ENCODE data around the gene TCEAL3.
A peak's percentile ranks its signal among the peaks of the same experiment; 100 is the strongest.
"Not testable (repeated sequence)": the region's sequence is repeated elsewhere in the genome, so short reads cannot be mapped to it uniquely, and the experiment has no call there.

The TCEAL3 gene

DNA sequence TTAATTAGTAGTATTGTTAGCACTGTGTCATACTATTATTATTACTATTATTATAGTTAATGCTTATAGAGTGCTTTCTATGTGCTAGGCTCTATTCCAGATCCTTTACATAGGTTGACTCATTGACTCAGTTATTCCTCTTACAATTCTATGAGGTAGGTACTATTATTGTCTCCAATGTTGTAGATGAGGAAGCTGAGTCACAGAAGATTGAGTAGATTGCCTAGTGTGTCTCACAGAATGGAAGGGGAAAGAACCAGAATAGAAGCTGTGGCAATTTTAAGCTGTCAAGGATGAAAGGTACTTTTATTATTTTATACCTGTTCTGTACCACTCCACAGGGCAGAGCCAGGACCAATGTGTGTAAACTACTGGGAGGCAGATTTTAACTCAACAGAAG lies 19.1 kb downstream of the TCEAL3 start:
- no peak overlapping the region for H3K4me3 ChIP-seq (ENCODE audit: low read depth, low read length)
- no peaks in the 10 kb centered on the region for H3K36me3 ChIP-seq (ENCODE audit: control insufficient read depth, insufficient read depth, low read length)
- H3K9ac ChIP-seq (ENCODE audit: low read depth, low read length): no peak overlapping the region
- no peak overlapping the region for H3K27ac ChIP-seq (ENCODE audit: low read depth, low read length)
- peaks cover 18% of the 10 kb centered on the region for H3K4me1 ChIP-seq (ENCODE audit: control insufficient read depth, insufficient read depth, low read length)
- H3K27me3 ChIP-seq (ENCODE audit: control insufficient read depth, insufficient read depth, low read length): no peaks in the 10 kb centered on the region
- H3K9me3 ChIP-seq (ENCODE audit: control insufficient read depth, insufficient read depth, low read length): no peaks in the 10 kb centered on the region

DNA sequence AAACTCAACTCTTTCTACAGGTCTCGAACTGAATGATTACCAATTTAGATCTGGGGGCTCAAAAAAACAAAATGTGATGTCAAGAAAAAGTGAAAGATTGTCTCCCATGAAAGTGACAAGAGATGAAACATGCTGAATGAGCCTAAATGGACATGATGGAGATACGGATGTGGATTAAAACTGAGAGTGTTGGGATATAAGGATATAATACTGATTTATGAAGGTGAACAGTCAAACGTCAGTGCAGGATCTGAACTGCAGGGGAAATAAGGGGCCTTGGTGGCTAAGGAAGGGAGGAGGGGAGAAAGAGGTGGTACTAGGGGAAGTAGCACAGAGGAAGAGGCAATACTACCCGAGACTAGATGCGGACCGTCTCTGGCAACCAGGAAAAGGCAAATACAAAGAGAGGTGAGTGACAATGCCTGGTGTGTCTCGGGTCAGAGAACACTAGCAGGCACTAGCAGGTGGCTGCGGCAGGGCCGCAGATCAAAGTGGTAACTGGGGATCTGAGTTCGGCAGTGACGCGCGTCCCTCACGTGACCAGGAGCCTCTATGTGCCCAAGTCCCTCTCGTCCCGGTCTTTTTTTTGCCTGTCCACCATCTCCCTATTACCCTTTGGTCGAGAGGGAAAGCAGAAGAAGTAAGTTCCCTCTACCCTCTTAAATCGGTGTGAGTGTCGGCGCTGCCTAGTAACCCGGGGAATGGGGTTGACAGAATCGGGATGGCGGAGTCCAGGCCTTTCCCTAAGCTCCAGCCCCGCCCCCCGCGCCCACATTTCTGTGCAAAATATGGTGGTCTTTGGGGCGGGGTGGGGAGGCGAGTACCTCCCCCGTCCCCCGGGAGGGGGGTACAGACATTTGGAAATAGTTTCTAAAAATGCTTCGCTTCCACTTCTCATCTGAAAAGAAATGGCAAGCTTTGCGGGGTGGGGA lies 20.9 kb downstream of the TCEAL3 start, which contains the start of gene TCEAL1:
Gene TCEAL1 (plus strand): TSS at position 590 of the 932 bp plus-strand sequence. CDS start 942 bp downstream, outside the sequence.
- Histone ChIP-seq H3K9ac (ENCODE audit: low read depth, low read length) (peak within 1 kb of the TSS; percentile 47), H3K36me3 (ENCODE audit: control insufficient read depth, insufficient read depth, low read length) (no peaks in the 10 kb centered on the region), H3K9me3 (ENCODE audit: control insufficient read depth, insufficient read depth, low read length) (no peaks in the 10 kb centered on the region), H3K27me3 (ENCODE audit: control insufficient read depth, insufficient read depth, low read length) (no peaks in the 10 kb centered on the region), H3K27ac (ENCODE audit: low read depth, low read length) (peak within 1 kb of the TSS; percentile 79), H3K4me3 (ENCODE audit: low read depth, low read length) (peak within 1 kb of the TSS; percentile 72), H3K4me1 (ENCODE audit: control insufficient read depth, insufficient read depth, low read length) (peaks cover 18% of the 10 kb centered on the region)

DNA sequence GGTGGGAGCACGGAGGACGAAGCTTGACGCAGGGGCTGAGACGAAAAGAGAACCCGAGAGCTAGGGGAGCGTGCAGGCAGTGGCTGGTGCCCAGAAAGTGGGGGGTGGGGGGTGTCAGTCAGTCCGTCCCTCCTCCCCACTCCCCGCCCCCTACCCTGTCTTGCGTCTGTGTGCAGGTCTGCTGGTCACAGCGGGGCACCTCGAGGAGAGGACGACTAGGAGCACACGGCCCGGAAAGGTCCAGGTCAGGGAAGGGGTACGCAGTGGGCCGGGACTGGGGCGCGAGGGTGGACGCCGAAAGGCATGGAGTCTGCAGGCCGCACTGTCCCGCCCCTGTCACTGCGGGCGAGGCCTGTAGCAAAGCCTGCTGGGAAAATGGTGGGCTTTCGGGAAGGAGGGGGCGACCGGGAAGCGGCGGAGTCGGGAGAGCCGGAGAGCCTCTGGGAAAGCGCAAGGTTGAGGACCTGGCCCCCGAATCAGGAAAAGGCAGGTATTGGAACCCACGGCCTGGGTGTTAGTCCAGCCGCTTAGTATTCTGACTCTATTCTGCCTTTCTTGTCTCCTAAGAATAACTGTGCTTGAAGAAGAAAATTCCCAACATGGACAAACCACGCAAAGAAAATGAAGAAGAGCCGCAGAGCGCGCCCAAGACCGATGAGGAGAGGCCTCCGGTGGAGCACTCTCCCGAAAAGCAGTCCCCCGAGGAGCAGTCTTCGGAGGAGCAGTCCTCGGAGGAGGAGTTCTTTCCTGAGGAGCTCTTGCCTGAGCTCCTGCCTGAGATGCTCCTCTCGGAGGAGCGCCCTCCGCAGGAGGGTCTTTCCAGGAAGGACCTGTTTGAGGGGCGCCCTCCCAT lies 21.8 kb downstream of the TCEAL3 start:
- Histone ChIP-seq H3K4me3 (ENCODE audit: low read depth, low read length) (peak overlapping the region; percentile 72), H3K36me3 (ENCODE audit: control insufficient read depth, insufficient read depth, low read length) (no peaks in the 10 kb centered on the region), H3K27me3 (ENCODE audit: control insufficient read depth, insufficient read depth, low read length) (no peaks in the 10 kb centered on the region), H3K9me3 (ENCODE audit: control insufficient read depth, insufficient read depth, low read length) (no peaks in the 10 kb centered on the region), H3K9ac (ENCODE audit: low read depth, low read length) (peak overlapping the region; percentile 47), H3K27ac (ENCODE audit: low read depth, low read length) (peak overlapping the region; percentile 79), H3K4me1 (ENCODE audit: control insufficient read depth, insufficient read depth, low read length) (peaks cover 14% of the 10 kb centered on the region)

DNA sequence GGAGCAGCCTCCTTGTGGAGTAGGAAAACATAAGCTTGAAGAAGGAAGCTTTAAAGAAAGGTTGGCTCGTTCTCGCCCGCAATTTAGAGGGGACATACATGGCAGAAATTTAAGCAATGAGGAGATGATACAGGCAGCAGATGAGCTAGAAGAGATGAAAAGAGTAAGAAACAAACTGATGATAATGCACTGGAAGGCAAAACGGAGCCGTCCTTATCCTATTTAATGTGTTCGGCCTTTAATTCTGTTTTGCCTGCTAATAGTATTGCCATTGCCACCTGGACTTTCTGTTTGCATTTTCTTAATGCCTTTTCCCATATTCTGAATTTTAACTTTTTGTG lies 22.4 kb downstream of the TCEAL3 start:
- Histone ChIP-seq H3K4me3 (ENCODE audit: low read depth, low read length) (peak overlapping the region; percentile 72), H3K36me3 (ENCODE audit: control insufficient read depth, insufficient read depth, low read length) (no peaks in the 10 kb centered on the region), H3K4me1 (ENCODE audit: control insufficient read depth, insufficient read depth, low read length) (peaks cover 11% of the 10 kb centered on the region), H3K9ac (ENCODE audit: low read depth, low read length) (no peak overlapping the region), H3K27me3 (ENCODE audit: control insufficient read depth, insufficient read depth, low read length) (0 out of 2 replicates have a peak, but pooled peaks cover 4% of the 10 kb centered on the region), H3K9me3 (ENCODE audit: control insufficient read depth, insufficient read depth, low read length) (no peaks in the 10 kb centered on the region), H3K27ac (ENCODE audit: low read depth, low read length) (no peak overlapping the region)

DNA sequence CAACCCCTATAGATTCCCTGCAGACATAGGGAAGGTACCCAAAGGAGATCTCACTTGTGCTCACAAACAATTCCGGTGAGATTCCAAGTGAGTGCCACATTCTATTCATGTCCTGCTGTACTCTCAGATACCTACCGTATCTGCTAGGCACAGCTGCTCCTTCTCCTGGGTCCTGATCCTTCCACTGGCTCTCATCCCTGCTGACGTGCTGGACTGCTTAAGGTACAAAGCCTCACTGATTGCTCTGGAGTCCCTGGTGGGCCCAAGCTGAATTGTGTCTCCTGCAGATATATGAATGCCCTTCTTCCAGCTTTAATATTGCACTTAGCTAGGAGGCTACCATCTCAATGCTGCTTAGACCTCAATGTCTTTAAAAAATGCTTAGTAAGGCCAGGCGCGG lies 23.4 kb downstream of the TCEAL3 start:
- Histone ChIP-seq H3K4me1 (ENCODE audit: control insufficient read depth, insufficient read depth, low read length) (peaks cover 10% of the 10 kb centered on the region), H3K4me3 (ENCODE audit: low read depth, low read length) (no peak overlapping the region), H3K9ac (ENCODE audit: low read depth, low read length) (no peak overlapping the region), H3K27ac (ENCODE audit: low read depth, low read length) (no peak overlapping the region), H3K27me3 (ENCODE audit: control insufficient read depth, insufficient read depth, low read length) (0 out of 2 replicates have a peak, but pooled peaks cover 4% of the 10 kb centered on the region), H3K9me3 (ENCODE audit: control insufficient read depth, insufficient read depth, low read length) (no peaks in the 10 kb centered on the region), H3K36me3 (ENCODE audit: control insufficient read depth, insufficient read depth, low read length) (no peaks in the 10 kb centered on the region)

DNA sequence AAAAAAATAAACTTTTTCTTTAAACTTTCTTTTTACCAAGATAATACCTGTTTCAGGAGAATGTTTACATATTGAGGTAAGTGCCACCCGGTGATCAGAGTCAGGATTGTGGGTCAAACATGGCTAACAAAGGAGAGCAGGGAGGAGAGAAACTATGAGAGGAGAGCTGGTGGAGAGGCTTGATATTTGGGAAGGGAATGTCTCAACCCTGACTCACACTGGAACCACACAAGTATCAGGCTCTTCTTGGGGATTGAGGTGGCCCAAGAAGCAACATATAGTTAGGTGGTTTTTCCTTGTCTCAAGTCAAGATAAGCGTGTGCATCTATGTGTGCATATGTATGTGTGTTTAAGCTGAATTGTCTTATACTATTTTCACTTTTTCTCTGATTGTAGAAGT lies 27.7 kb downstream of the TCEAL3 start:
- Histone ChIP-seq H3K9me3 (ENCODE audit: control insufficient read depth, insufficient read depth, low read length) (no peaks in the 10 kb centered on the region), H3K4me1 (ENCODE audit: control insufficient read depth, insufficient read depth, low read length) (peaks cover 3% of the 10 kb centered on the region; the same call in 1 of the 2 replicates), H3K27ac (ENCODE audit: low read depth, low read length) (no peak overlapping the region), H3K9ac (ENCODE audit: low read depth, low read length) (no peak overlapping the region), H3K36me3 (ENCODE audit: control insufficient read depth, insufficient read depth, low read length) (no peaks in the 10 kb centered on the region), H3K27me3 (ENCODE audit: control insufficient read depth, insufficient read depth, low read length) (0 out of 2 replicates have a peak, but pooled peaks cover 4% of the 10 kb centered on the region), H3K4me3 (ENCODE audit: low read depth, low read length) (no peak overlapping the region)

DNA sequence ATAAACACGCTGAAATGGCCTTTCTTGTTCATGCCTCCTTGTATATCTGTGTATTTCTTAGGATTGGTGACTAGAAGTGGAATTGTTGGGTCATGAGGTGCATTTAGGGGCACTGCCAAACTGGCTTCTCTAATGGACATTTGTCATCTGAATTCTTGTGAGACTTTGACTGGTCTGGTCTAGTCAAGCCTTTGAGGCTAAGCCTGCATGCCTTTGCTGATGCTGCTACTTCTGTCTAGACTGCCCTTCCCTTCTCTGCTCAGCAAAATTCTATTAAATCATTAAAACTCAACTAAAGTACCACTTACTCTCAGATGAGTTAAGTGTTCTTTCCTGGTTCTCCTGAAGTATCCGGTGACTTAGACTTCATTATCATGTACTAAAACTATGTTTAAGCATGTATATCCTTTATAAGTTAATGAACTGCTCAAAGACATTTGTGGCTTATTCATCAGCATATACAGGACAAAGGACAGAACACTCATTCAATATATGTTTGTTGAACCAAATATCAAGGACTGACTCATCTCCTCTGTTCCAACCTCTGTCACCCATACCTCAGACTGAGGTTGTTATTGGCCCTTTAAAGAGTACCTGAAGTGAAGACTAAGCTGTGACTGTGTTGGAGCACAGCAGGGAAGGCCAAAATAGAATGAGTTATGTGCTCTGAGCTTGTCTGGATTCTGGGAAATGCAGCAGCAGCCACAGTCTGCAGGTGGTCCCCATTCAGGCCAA lies 30.0 kb downstream of the TCEAL3 start:
- H3K27ac ChIP-seq (ENCODE audit: low read depth, low read length): no peak overlapping the region
- no peak overlapping the region for H3K4me3 ChIP-seq (ENCODE audit: low read depth, low read length)
- 0 out of 2 replicates have a peak, but pooled peaks cover 2% of the 10 kb centered on the region for H3K4me1 ChIP-seq (ENCODE audit: control insufficient read depth, insufficient read depth, low read length)
- H3K27me3 ChIP-seq (ENCODE audit: control insufficient read depth, insufficient read depth, low read length): 0 out of 2 replicates have a peak, but pooled peaks cover 12% of the 10 kb centered on the region
- no peaks in the 10 kb centered on the region for H3K9me3 ChIP-seq (ENCODE audit: control insufficient read depth, insufficient read depth, low read length)
- no peaks in the 10 kb centered on the region for H3K36me3 ChIP-seq (ENCODE audit: control insufficient read depth, insufficient read depth, low read length)
- no peak overlapping the region for H3K9ac ChIP-seq (ENCODE audit: low read depth, low read length)

DNA sequence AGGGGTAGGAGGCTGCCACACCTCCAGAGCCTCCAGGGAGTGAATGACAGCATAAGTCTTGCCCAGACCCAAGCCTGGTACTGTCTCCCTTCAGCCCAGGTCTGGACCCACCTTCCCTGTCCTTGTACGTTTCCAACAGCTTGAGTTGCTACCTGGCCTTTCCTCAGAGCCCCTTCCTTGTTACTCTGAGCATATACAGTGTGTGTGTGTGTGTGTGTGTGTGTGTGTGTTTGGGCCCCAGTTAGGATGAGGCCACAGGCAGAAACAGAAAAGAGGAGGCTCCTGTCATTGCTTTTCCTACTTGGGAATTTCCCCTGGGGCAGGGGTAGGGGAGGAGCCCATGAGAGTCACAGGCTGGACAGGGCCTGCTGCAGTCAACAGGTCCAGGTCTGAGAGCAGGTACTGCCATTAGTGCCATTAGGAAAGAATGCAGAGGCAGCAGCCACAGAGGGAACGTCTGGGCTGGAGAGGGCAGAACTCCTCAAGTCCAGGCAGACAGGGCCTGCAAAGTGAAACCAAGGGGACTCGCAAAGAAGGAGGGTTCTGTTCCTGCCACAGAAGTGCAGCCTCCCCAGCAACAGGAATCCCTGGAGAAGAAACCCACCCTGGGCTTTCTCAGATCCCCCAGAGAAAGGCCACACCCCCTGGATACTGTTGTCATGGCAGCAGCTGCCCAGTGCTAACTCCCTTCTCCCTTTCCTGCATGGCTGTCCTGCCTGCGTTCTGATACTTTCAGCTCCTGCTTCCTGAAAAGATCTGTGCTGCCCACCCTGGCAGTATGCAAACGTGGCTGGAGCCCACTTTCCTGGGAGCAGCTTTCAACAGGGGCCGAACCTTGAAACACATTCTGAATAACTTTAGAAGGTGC lies 30.9 kb downstream of the TCEAL3 start:
- H3K27ac ChIP-seq (ENCODE audit: low read depth, low read length); H3K9me3 ChIP-seq (ENCODE audit: control insufficient read depth, insufficient read depth, low read length); H3K4me3 ChIP-seq (ENCODE audit: low read depth, low read length); H3K9ac ChIP-seq (ENCODE audit: low read depth, low read length); H3K36me3 ChIP-seq (ENCODE audit: control insufficient read depth, insufficient read depth, low read length); H3K4me1 ChIP-seq (ENCODE audit: control insufficient read depth, insufficient read depth, low read length): not testable (repeated sequence)
- 0 out of 2 replicates have a peak, but pooled peaks cover 16% of the 10 kb centered on the region for H3K27me3 ChIP-seq (ENCODE audit: control insufficient read depth, insufficient read depth, low read length)

DNA sequence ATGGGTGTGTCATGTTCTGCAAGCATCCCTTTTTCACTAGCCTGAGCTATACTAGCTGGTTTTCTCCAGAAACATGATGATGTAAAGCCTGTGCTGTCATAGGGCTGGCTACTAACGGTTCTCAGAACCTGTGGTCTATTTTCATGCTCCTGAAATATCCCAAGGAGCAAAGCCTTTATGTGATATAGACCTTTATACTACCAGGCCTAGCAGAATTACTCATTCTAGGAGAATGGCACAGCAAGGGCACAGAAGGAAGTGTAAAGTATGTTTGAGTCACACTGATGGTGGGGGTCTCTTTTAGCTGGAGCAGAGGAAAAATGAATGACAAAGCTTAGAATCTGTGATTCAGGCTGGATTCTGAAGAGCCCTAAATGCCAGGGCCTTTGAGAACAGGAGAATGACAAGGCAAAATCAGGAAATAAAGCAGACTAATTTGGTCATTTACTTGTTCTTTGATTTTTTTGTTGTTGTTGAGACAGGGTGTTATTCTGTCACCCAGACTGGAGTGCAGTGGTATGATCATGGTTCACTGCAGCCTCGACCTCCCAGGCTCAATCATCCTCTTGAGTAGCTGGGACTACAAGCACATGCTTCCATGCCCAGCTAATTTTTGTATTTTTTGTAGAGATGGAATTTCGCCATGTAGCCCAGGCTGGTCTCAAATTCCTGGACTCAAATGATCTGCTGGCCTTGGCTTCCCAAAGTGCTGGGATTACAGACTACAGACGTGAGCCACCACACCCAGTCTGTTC lies 32.8 kb downstream of the TCEAL3 start:
- H3K4me3 ChIP-seq (ENCODE audit: low read depth, low read length): no peak overlapping the region
- no peaks in the 10 kb centered on the region for H3K9me3 ChIP-seq (ENCODE audit: control insufficient read depth, insufficient read depth, low read length)
- peak overlapping the region; percentile 53 for H3K27ac ChIP-seq (ENCODE audit: low read depth, low read length)
- 0 out of 2 replicates have a peak, but pooled peaks cover 2% of the 10 kb centered on the region for H3K4me1 ChIP-seq (ENCODE audit: control insufficient read depth, insufficient read depth, low read length)
- H3K9ac ChIP-seq (ENCODE audit: low read depth, low read length): no peak overlapping the region
- H3K36me3 ChIP-seq (ENCODE audit: control insufficient read depth, insufficient read depth, low read length): no peaks in the 10 kb centered on the region
- H3K27me3 ChIP-seq (ENCODE audit: control insufficient read depth, insufficient read depth, low read length): peaks cover 15% of the 10 kb centered on the region

Measured in HUES48 (cell line).